NCI-H2227 treated with DMSO at 0.1 percent for 48 hours (cell line): ENCODE results near the gene BRAF.
"Not testable (repeated sequence)": the region's sequence is repeated elsewhere in the genome, so short reads cannot be mapped to it uniquely, and the experiment has no call there.

Experiments
- DNase-seq: peaks from one replicate; lab custom pipeline; 2025; lab: John Stamatoyannopoulos, UW

BRAF gene

GRCh38 chr7:140678816-140679130, 246.0 kb downstream of the BRAF start:
- no peak for DNase-seq

- DNase-seq, result no peak
Measured at GRCh38 chr7:140678081-140678815, 246.5 kb downstream of the BRAF start.

- DNase-seq, result no peak
Measured at GRCh38 chr7:140677496-140677895, 247.2 kb downstream of the BRAF start.

- DNase-seq, result not testable (repeated sequence)
Measured at GRCh38 chr7:140676956-140677355, 247.8 kb downstream of the BRAF start.

- no peak for DNase-seq
Measured at GRCh38 chr7:140676306-140676705, 248.4 kb downstream of the BRAF start.

- no peak for DNase-seq
Measured at GRCh38 chr7:140675726-140676125, 249.0 kb downstream of the BRAF start.

- no peak for DNase-seq
Measured at GRCh38 chr7:140674899-140675701, 249.6 kb downstream of the BRAF start.

GRCh38 chr7:140674356-140674800, 250.4 kb downstream of the BRAF start:
- DNase-seq, result no peak

GRCh38 chr7:140673774-140674155, 251.0 kb downstream of the BRAF start:
- no peak for DNase-seq

GRCh38 chr7:140673063-140673773, 251.5 kb downstream of the BRAF start:
- no peak for DNase-seq

- DNase-seq, result no peak
Measured at GRCh38 chr7:140672382-140673062, 252.2 kb downstream of the BRAF start, which contains the start of gene ADCK2. Gene ADCK2 (plus strand): TSS chr7:140672945. CDS start chr7:140673331, 386 bp downstream.

- no peak for DNase-seq
Measured at GRCh38 chr7:140671966-140672365, 252.8 kb downstream of the BRAF start.

GRCh38 chr7:140670343-140670935, 254.3 kb downstream of the BRAF start:
- DNase-seq, result no peak

GRCh38 chr7:140669862-140670261, 254.9 kb downstream of the BRAF start:
- DNase-seq, result not testable (repeated sequence)

GRCh38 chr7:140669352-140669751, 255.4 kb downstream of the BRAF start:
- no peak for DNase-seq
